H1 (cell line): ENCODE results near the gene F11R. TPM values are rescaled to one million over a fixed set of nuclear protein-coding genes. Genes with fewer than 3 reads are reported as not detected.

Experiments used
- CTCF ChIA-PET: fragments of 300-600 bp; sonication (Branson Sonifier 250); formaldehyde crosslinking; loops from one replicate; lab custom pipeline; 2021; ENCODE audit not compliant: partially characterized antibody; lab: Charles Lee
- POLR2A ChIA-PET: fragments of 300-600 bp; sonication (Branson Sonifier 250); formaldehyde crosslinking; loops from one replicate; lab custom pipeline; 2021; ENCODE audit warnings: inconsistent platforms; ENCODE audit not compliant: partially characterized antibody; lab: Charles Lee
- DNase-seq, 2 experiments: peaks; one replicate each; pipeline versions ENCODE4 v3.0.0 to v3.0.0-alpha.2; 2010 to 2022; ENCODE audit warnings: low spot score in 2 of 2, low read depth in 1 of 2, mixed read lengths in 1 of 2
- FAIRE-seq: peaks from 2 replicates; lab custom pipeline; 2011; peaks lifted over from hg19 to GRCh38; lab: Jason Lieb, UNC
- H2AFZ ChIP-seq: 2 replicates; pipeline ENCODE4 v1.8.1; 2012; ENCODE audit warnings: low read length, inconsistent platforms
- H2AK5ac ChIP-seq: 2 replicates; pipeline ENCODE4 v1.6.1; 2013; ENCODE audit warnings: low read depth, low read length
- H2BK120ac ChIP-seq: replicated peaks from 2 replicates; pipeline ENCODE3; 2013; ENCODE audit warnings: low read depth, low read length, inconsistent platforms
- H2BK12ac ChIP-seq: 2 replicates; pipeline ENCODE4 v1.6.1; 2013; ENCODE audit warnings: low read depth, low read length
- H2BK15ac ChIP-seq: 2 replicates; pipeline ENCODE4 v1.6.1; 2013; ENCODE audit warnings: low read length
- H2BK20ac ChIP-seq: 2 replicates; pipeline ENCODE4 v1.6.1; 2013; ENCODE audit warnings: low read length
- H2BK5ac ChIP-seq: 2 replicates; pipeline ENCODE4 v1.6.1; 2013; ENCODE audit warnings: low read depth, low read length
- H3K14ac ChIP-seq: 2 replicates; pipeline ENCODE4 v1.6.1; 2013; ENCODE audit warnings: inconsistent platforms; ENCODE audit not compliant: insufficient read length
- H3K18ac ChIP-seq: 2 replicates; pipeline ENCODE4 v1.6.1; 2013; ENCODE audit warnings: low read length; ENCODE audit errors: extremely low read depth
- H3K23ac ChIP-seq: 2 replicates; pipeline ENCODE4 v1.6.1; 2013; ENCODE audit warnings: inconsistent platforms; ENCODE audit not compliant: insufficient read length
- H3K23me2 ChIP-seq: 2 replicates; pipeline ENCODE4 v1.6.1; 2013; ENCODE audit warnings: low read depth, low read length
- H3K27ac ChIP-seq: 2 replicates; pipeline ENCODE4 v1.6.1; 2011; ENCODE audit warnings: low read depth, low read length, inconsistent platforms
- H3K27me3 ChIP-seq, 4 experiments: replicated peaks in 1 of 4; 1 replicate in 1 of 4; 2 replicates in 3 of 4; pipeline versions ENCODE4 v1.6.1 to v1.8.1; 2011 to 2013; ENCODE audit warnings: low read length in 3 of 4, mild to moderate bottlenecking in 3 of 4, inconsistent platforms in 2 of 4, mixed read lengths in 2 of 4, moderate library complexity in 1 of 4; ENCODE audit not compliant: control insufficient read depth in 3 of 4, insufficient read depth in 3 of 4; ENCODE audit errors: extremely low read depth in 1 of 4
- H3K36me3 ChIP-seq, 4 experiments: 2 replicates each; pipeline versions ENCODE4 v1.6.1 to v1.8.1; 2011 to 2013; ENCODE audit warnings: mild to moderate bottlenecking in 4 of 4, low read length in 3 of 4, moderate library complexity in 2 of 4, control low read depth in 1 of 4, inconsistent platforms in 1 of 4; ENCODE audit not compliant: insufficient read depth in 4 of 4, control insufficient read depth in 2 of 4
- H3K4ac ChIP-seq: replicated peaks from 2 replicates; pipeline ENCODE3; 2013; ENCODE audit warnings: low read length, low read depth, mixed read lengths, inconsistent platforms; ENCODE audit not compliant: insufficient read length
- H3K4me1 ChIP-seq, 4 experiments: replicated peaks in 1 of 4; 1 replicate in 1 of 4; 2 replicates in 3 of 4; pipeline versions ENCODE4 v1.6.1 to v1.8.1; 2011 to 2013; ENCODE audit warnings: low read length in 3 of 4, inconsistent platforms in 2 of 4, mixed read lengths in 1 of 4; ENCODE audit not compliant: insufficient read depth in 4 of 4, control insufficient read depth in 3 of 4
- H3K4me2 ChIP-seq, 2 experiments: 2 replicates each; pipeline versions ENCODE4 v1.6.1 to v1.8.1; 2011 to 2013; ENCODE audit warnings: low read depth in 2 of 2, low read length in 2 of 2, control low read depth in 1 of 2, inconsistent platforms in 1 of 2, mild to moderate bottlenecking in 1 of 2; ENCODE audit not compliant: insufficient read depth in 1 of 2
- H3K4me3 ChIP-seq, 4 experiments: fragments of 200-600, 300-600 bp in 1 of 4; sonication (generic), shearing (Covaris generic), sonication (Bioruptor Twin) in 1 of 4; 2 replicates each; pipeline versions ENCODE4 v1.5.1 to v1.8.1; 2011 to 2016; ENCODE audit warnings: low read length in 4 of 4, low read depth in 3 of 4, control low read depth in 2 of 4, inconsistent platforms in 2 of 4, mild to moderate bottlenecking in 2 of 4, mixed read lengths in 1 of 4, moderate library complexity in 1 of 4; ENCODE audit not compliant: insufficient read depth in 2 of 4; ENCODE audit errors: extremely low read depth in 1 of 4
- H3K56ac ChIP-seq: replicated peaks from 2 replicates; pipeline ENCODE3; 2013; ENCODE audit warnings: low read depth, mild to moderate bottlenecking, mixed read lengths, low read length, inconsistent platforms; ENCODE audit not compliant: insufficient read length
- H3K79me1 ChIP-seq: 2 replicates; pipeline ENCODE4 v1.6.1; 2013; ENCODE audit warnings: low read depth, low read length, control low read depth
- H3K79me2 ChIP-seq, 2 experiments: 2 replicates each; pipeline versions ENCODE4 v1.6.1 to v1.8.1; 2012 to 2013; ENCODE audit warnings: low read length in 2 of 2, mild to moderate bottlenecking in 2 of 2, inconsistent platforms in 1 of 2; ENCODE audit not compliant: insufficient read depth in 2 of 2, control insufficient read depth in 1 of 2
- H3K9ac ChIP-seq, 4 experiments: replicated peaks in 1 of 4; 1 replicate in 1 of 4; 2 replicates in 3 of 4; pipeline versions ENCODE4 v1.6.1 to v1.8.1; 2011 to 2013; ENCODE audit warnings: low read depth in 3 of 4, low read length in 3 of 4, control low read depth in 2 of 4, mild to moderate bottlenecking in 2 of 4, moderate library complexity in 2 of 4, inconsistent platforms in 1 of 4; ENCODE audit errors: extremely low read depth in 1 of 4
- H3K9me3 ChIP-seq, 2 experiments: 2 replicates each; pipeline versions ENCODE4 v1.6.1 to v1.8.1; 2012 to 2013; ENCODE audit warnings: mild to moderate bottlenecking in 2 of 2, moderate library complexity in 2 of 2, control low read depth in 1 of 2, inconsistent platforms in 1 of 2, low read depth in 1 of 2, low read length in 1 of 2, mixed read lengths in 1 of 2; ENCODE audit not compliant: insufficient read depth in 2 of 2
- H4K20me1 ChIP-seq, 2 experiments: replicated peaks in 1 of 2; 2 replicates each; pipeline versions ENCODE3 to v1.8.1; 2011 to 2013; ENCODE audit warnings: inconsistent platforms in 2 of 2, low read length in 2 of 2, mild to moderate bottlenecking in 1 of 2; ENCODE audit not compliant: insufficient read depth in 2 of 2, control insufficient read depth in 1 of 2
- H4K5ac ChIP-seq: 2 replicates; pipeline ENCODE4 v1.6.1; 2013; ENCODE audit warnings: low read length, low read depth, mixed read lengths, inconsistent platforms; ENCODE audit not compliant: insufficient read length
- H4K8ac ChIP-seq: 2 replicates; pipeline ENCODE4 v1.8.0; 2013; ENCODE audit warnings: mild to moderate bottlenecking, moderate library complexity, low read length, inconsistent platforms; ENCODE audit not compliant: insufficient read depth; ENCODE audit errors: extremely low read depth
- H4K91ac ChIP-seq: replicated peaks from 2 replicates; pipeline ENCODE3; 2013; ENCODE audit warnings: low read length, mixed read lengths, inconsistent platforms; ENCODE audit not compliant: insufficient read length
- CHD2 ChIP-seq: IDR thresholded peaks from 2 replicates; pipeline ENCODE4 v1.6.1; 2012; ENCODE audit warnings: low read length, improper control_type of control experiment
- GTF2F1 ChIP-seq: IDR thresholded peaks from 2 replicates; pipeline ENCODE4 v1.6.1; 2012; ENCODE audit warnings: low read depth, low read length, improper control_type of control experiment, borderline replicate concordance
- RFX5 ChIP-seq: IDR thresholded peaks from 2 replicates; pipeline ENCODE4 v1.6.1; 2011; ENCODE audit warnings: low read depth, low read length, improper control_type of control experiment, borderline replicate concordance
- TAF1 ChIP-seq: IDR thresholded peaks from 2 replicates; pipeline ENCODE4 v1.6.1; 2011; ENCODE audit warnings: mild to moderate bottlenecking, low read depth, low read length
- TEAD4 ChIP-seq: IDR thresholded peaks from 2 replicates; pipeline ENCODE4 v1.6.1; 2012; ENCODE audit warnings: low read depth, low read length, inconsistent platforms, mixed read lengths
- WGBS, 2 experiments: shearing (Covaris generic) in 1 of 2; methylation state at CpG; one replicate each; pipeline versions ENCODE4 v1.1.6 to v1.1.7; 2013 to 2015; ENCODE audit warnings: low lambda C conversion rate in 2 of 2, mixed read lengths in 2 of 2, inconsistent platforms in 1 of 2, low coverage in 1 of 2, missing lambda C conversion rate in 1 of 2; ENCODE audit not compliant: insufficient replicate concordance in 2 of 2, insufficient coverage in 1 of 2, insufficient read length in 1 of 2; ENCODE audit errors: extremely low coverage in 1 of 2, missing lambda C conversion rate in 1 of 2; 5-methylcytosine and 5-hydroxymethylcytosine counted together
- polyA plus RNA-seq, 7 experiments: library from polyadenylated mRNA; depleted of rRNA in 3 of 7; stranded (reverse) in 5 of 7; unstranded in 2 of 7; fragments of >200 nt in 5 of 7; fragments of 200-250 nt in 2 of 7; gene quantifications; 1 replicate in 5 of 7; 2 replicates in 1 of 7; 4 replicates in 1 of 7; pipeline versions ENCODE4 v1.2.1 to v1.2.3, GENCODE V29; 2011 to 2013; ENCODE audit warnings: missing spikeins in 2 of 7, mixed read lengths in 2 of 7
- total RNA-seq: library from RNA; stranded (reverse); fragmentation: NEBNext Ultra II Directional; extraction: Animal tissue kit (Norgen Biotek cat#: 25700); gene quantifications from 2 replicates; pipeline ENCODE4 v1.2.1, GENCODE V29; 2021
- TF ChIP-seq, protein P1 (sequence below): IDR thresholded peaks from 2 replicates; pipeline ENCODE4 v1.6.1; 2012; ENCODE audit warnings: low read length, inconsistent platforms

The F11R gene
- total and polyA plus RNA-seq, 2 of the 8 experiments (the other 6 are each of a cell fraction or from before 2014, with no cell fraction given): 159 to 200 TPM

- H3K4me3 ChIP-seq: no peak overlapping the region; a peak in 2 of 8 replicates
- TF ChIP-seq, protein P1, sequence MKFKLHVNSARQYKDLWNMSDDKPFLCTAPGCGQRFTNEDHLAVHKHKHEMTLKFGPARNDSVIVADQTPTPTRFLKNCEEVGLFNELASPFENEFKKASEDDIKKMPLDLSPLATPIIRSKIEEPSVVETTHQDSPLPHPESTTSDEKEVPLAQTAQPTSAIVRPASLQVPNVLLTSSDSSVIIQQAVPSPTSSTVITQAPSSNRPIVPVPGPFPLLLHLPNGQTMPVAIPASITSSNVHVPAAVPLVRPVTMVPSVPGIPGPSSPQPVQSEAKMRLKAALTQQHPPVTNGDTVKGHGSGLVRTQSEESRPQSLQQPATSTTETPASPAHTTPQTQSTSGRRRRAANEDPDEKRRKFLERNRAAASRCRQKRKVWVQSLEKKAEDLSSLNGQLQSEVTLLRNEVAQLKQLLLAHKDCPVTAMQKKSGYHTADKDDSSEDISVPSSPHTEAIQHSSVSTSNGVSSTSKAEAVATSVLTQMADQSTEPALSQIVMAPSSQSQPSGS: no peak
- TF ChIP-seq TEAD4: no peak
- TF ChIP-seq GTF2F1: no peak
- TF ChIP-seq TAF1: no peak
- no peak for TF ChIP-seq CHD2
- no peak for TF ChIP-seq RFX5
- TF ChIP-seq, all 59 proteins: peak for 0
- Histone ChIP-seq H3K27ac (no peak overlapping the region), H3K9ac (no peak overlapping the region), H3K4ac (no peak overlapping the region), H3K9me3 (peaks cover 0 to 12% of the 10 kb centered on the region in 2 experiments; a peak in 1 of 4 replicates), H2BK20ac (no peak overlapping the region), H3K23me2 (peaks cover 7% of the 10 kb centered on the region), H3K79me2 (peaks cover 0 to 19% of the 10 kb centered on the region in 2 experiments; a peak in 2 of 4 replicates), H4K5ac (no peak overlapping the region), H2BK12ac (no peak overlapping the region), H3K36me3 (peaks cover under 1 to 4% (median 2%) of the 10 kb centered on the region in 4 experiments; a peak in 5 of 8 replicates), H2AFZ (no peak overlapping the region), H2BK15ac (no peak overlapping the region), H2BK120ac (no peak overlapping the region), H4K20me1 (no peaks in the 10 kb centered on the region), H3K79me1 (peaks cover 7% of the 10 kb centered on the region), H3K23ac (no peak overlapping the region), H3K4me2 (no peak overlapping the region), H3K4me1 (peaks cover 0 to 4% (median 1%) of the 10 kb centered on the region in 4 experiments; a peak in 2 of 7 replicates), H3K27me3 (peaks cover 0 to 17% (median 8%) of the 10 kb centered on the region in 4 experiments; a peak in 6 of 7 replicates), H3K14ac (no peak overlapping the region), H2BK5ac (no peak overlapping the region), H3K56ac (no peak overlapping the region), H3K18ac (no peak overlapping the region), H2AK5ac (no peak overlapping the region), H4K8ac (no peak overlapping the region), H4K91ac (no peak overlapping the region)
- CTCF ChIA-PET: interaction anchor here (0.5 to 4.1 kb wide), 4 partner anchors 36 to 57 kb away, joined by 3 to 26 read pairs (median 7); partner anchors contain the start of gene KLHDC9
- POLR2A ChIA-PET: interaction anchor here (1.1 to 4.0 kb wide), 8 partner anchors 9 to 86 kb away, joined by 3 to 28 read pairs (median 10); partner anchors contain the start of genes DEDD, F11R, KLHDC9 and TSTD1
- no peak for FAIRE-seq
- DNase-seq: no peak
- 96% methylated on average over 18 of the region's 18 CpGs; no CpG with 5 or more reads in 1 of the 2 experiments for WGBS, 2 experiments
Measured at GRCh38 chr1:161047436-161048420, 26.8 kb upstream of the F11R start.
